ENCODE measurements around the gene EHMT1. TPM values are rescaled to one million over a fixed set of nuclear protein-coding genes. Genes with fewer than 3 reads are reported as not detected.
A peak's percentile ranks its signal among the peaks of the same experiment; 100 is the strongest.

Gene EHMT1
- total RNA-seq, 1 donor from 2014 or later, result 64.5 TPM

GRCh38 chr9:137588311-137588710 is 30.5 kb upstream of the EHMT1 start:
- peaks cover 5% of the 10 kb centered on the region for H3K36me3 Mint-ChIP-seq (ENCODE audit: low read depth, unreplicated experiment)
- TF ChIP-seq, protein P1, sequence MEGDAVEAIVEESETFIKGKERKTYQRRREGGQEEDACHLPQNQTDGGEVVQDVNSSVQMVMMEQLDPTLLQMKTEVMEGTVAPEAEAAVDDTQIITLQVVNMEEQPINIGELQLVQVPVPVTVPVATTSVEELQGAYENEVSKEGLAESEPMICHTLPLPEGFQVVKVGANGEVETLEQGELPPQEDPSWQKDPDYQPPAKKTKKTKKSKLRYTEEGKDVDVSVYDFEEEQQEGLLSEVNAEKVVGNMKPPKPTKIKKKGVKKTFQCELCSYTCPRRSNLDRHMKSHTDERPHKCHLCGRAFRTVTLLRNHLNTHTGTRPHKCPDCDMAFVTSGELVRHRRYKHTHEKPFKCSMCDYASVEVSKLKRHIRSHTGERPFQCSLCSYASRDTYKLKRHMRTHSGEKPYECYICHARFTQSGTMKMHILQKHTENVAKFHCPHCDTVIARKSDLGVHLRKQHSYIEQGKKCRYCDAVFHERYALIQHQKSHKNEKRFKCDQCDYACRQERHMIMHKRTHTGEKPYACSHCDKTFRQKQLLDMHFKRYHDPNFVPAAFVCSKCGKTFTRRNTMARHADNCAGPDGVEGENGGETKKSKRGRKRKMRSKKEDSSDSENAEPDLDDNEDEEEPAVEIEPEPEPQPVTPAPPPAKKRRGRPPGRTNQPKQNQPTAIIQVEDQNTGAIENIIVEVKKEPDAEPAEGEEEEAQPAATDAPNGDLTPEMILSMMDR (IDR thresholded peaks at IDR 0.05; ENCODE audit: insufficient read depth, low read depth, low read length), result no peak
- no peak for TF ChIP-seq EZH2 (IDR thresholded peaks at IDR 0.05; ENCODE audit: insufficient read depth, low read length)
- DNase-seq (ENCODE audit: low read depth) (no peak), FAIRE-seq (no peak)
- Histone ChIP-seq H3K36me3 (ENCODE audit: insufficient read depth, low read length) (peaks cover 19% of the 10 kb centered on the region), H3K4me2 (ENCODE audit: low read length) (peak overlapping the region; percentile 98), H3K27me3 (ENCODE audit: insufficient read depth, low read length) (no peaks in the 10 kb centered on the region), H3K9ac (ENCODE audit: low read length) (no peak overlapping the region), H3K27ac (ENCODE audit: low read depth, low read length) (no peak overlapping the region), H3K79me2 (ENCODE audit: insufficient read depth, low read length) (peaks cover 57% of the 10 kb centered on the region), H3K4me3 (ENCODE audit: insufficient read depth, low read depth, low read length) (no peak overlapping the region), H3K9me3 (ENCODE audit: insufficient read depth, low read depth, low read length) (no peaks in the 10 kb centered on the region), H3K4me1 (ENCODE audit: insufficient read depth, low read length) (peaks cover 10% of the 10 kb centered on the region), H2AFZ (ENCODE audit: low read depth, low read length) (no peak overlapping the region), H4K20me1 (ENCODE audit: insufficient read depth, low read length) (peaks cover 58% of the 10 kb centered on the region)
- H3K4me1 Mint-ChIP-seq (ENCODE audit: low read depth, unreplicated experiment), result peaks cover 4% of the 10 kb centered on the region
- H3K4me3 Mint-ChIP-seq (ENCODE audit: unreplicated experiment), result no peak overlapping the region
- H3K9me3 Mint-ChIP-seq (ENCODE audit: unreplicated experiment), result no peaks in the 10 kb centered on the region
- no peak overlapping the region for H3K27ac Mint-ChIP-seq (ENCODE audit: unreplicated experiment)
- H3K27me3 Mint-ChIP-seq (ENCODE audit: low read depth, unreplicated experiment), result peaks cover 4% of the 10 kb centered on the region

DNA sequence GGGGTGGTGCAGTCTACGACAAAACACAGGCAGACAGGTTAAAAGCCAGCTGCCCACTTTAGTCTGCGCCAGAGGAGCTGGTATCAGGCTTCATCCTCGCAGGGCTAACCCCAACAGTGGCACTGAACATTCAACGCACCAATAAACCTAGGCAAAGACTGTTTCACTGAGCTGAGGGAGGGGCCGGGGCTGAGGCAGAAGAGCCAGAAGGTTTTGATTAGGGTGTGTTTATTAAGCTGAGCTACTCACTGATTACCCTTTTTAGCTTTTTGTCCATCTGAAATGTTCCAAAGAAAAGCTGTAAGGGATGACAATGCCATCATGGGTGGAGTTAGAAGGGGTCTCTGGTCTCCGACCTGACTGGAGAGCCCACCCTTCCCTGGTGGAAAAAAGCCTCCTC is 29.9 kb upstream of the EHMT1 start:
- H3K27ac Mint-ChIP-seq (ENCODE audit: unreplicated experiment), result no peak overlapping the region

More for the DNA sequence above, 29.9 kb upstream of the EHMT1 start:
- peaks cover 19% of the 10 kb centered on the region for H3K36me3 ChIP-seq (ENCODE audit: insufficient read depth, low read length)
- H3K4me1 ChIP-seq (ENCODE audit: insufficient read depth, low read length), result peaks cover 10% of the 10 kb centered on the region
- DNase-seq (ENCODE audit: low read depth) (no peak), FAIRE-seq (no peak)
- Mint-ChIP-seq H3K4me1 (ENCODE audit: low read depth, unreplicated experiment) (peaks cover 4% of the 10 kb centered on the region), H3K9me3 (ENCODE audit: unreplicated experiment) (no peaks in the 10 kb centered on the region), H3K36me3 (ENCODE audit: low read depth, unreplicated experiment) (peaks cover 4% of the 10 kb centered on the region), H3K27me3 (ENCODE audit: low read depth, unreplicated experiment) (peaks cover 6% of the 10 kb centered on the region), H3K4me3 (ENCODE audit: unreplicated experiment) (peak overlapping the region; percentile 88)
- peak overlapping the region; percentile 98 for H3K4me2 ChIP-seq (ENCODE audit: low read length)
- H2AFZ ChIP-seq (ENCODE audit: low read depth, low read length), result no peak overlapping the region
- peaks cover 51% of the 10 kb centered on the region for H3K79me2 ChIP-seq (ENCODE audit: insufficient read depth, low read length)
- no peaks in the 10 kb centered on the region for H3K9me3 ChIP-seq (ENCODE audit: insufficient read depth, low read depth, low read length)
- peak overlapping the region; percentile 85 for H3K9ac ChIP-seq (ENCODE audit: low read length)
- peak overlapping the region; percentile 79 for H3K4me3 ChIP-seq (ENCODE audit: insufficient read depth, low read depth, low read length)
- H3K27me3 ChIP-seq (ENCODE audit: insufficient read depth, low read length), result no peaks in the 10 kb centered on the region
- TF ChIP-seq, protein P1 (IDR thresholded peaks at IDR 0.05; ENCODE audit: insufficient read depth, low read depth, low read length), result no peak
- no peak for TF ChIP-seq EZH2 (IDR thresholded peaks at IDR 0.05; ENCODE audit: insufficient read depth, low read length)
- H4K20me1 ChIP-seq (ENCODE audit: insufficient read depth, low read length), result peaks cover 52% of the 10 kb centered on the region
- H3K27ac ChIP-seq (ENCODE audit: low read depth, low read length), result no peak overlapping the region

Measured in astrocyte (in vitro differentiated cells and primary cell).